WTC11 (cell line): Measurements from ENCODE around the gene GTF2F1. TPM values are rescaled to one million over a fixed set of nuclear protein-coding genes. Genes with fewer than 3 reads are reported as not detected.

ENCODE experiments used
- ATAC-seq: fragments of 200-7000 bp; cut with Tn5 transposase; 2 replicates; pipeline ENCODE4 v1.10.0; 2021; ENCODE audit warnings: mild to moderate bottlenecking, moderate library complexity
- CTCF ChIA-PET: fragments of 300-600 bp; sonication (Branson Sonifier 250); formaldehyde crosslinking; loops from one replicate; lab custom pipeline; 2021; ENCODE audit warnings: antibody characterized with exemption; lab: Charles Lee
- POLR2A ChIA-PET: fragments of 350-600 bp; sonication (Branson Sonifier 250); formaldehyde crosslinking; loops from one replicate; lab custom pipeline; 2021; ENCODE audit warnings: antibody characterized with exemption; lab: Charles Lee
- DNase-seq: peaks from one replicate; pipeline ENCODE4 v3.0.0; 2021; ENCODE audit warnings: low spot score
- H3K27ac Mint-ChIP-seq: 2 replicates; pipeline ENCODE4 v1.8.0; 2021; ENCODE audit warnings: mixed read lengths
- H3K27me3 Mint-ChIP-seq: 2 replicates; pipeline ENCODE4 v1.8.0; 2021; ENCODE audit warnings: low read depth, mild to moderate bottlenecking, moderate library complexity, mixed read lengths
- H3K36me3 Mint-ChIP-seq: 2 replicates; pipeline ENCODE4 v1.8.0; 2021; ENCODE audit warnings: mixed read lengths
- H3K4me1 Mint-ChIP-seq: 2 replicates; pipeline ENCODE4 v1.8.0; 2022; ENCODE audit warnings: mixed read lengths
- H3K4me3 Mint-ChIP-seq: 2 replicates; pipeline ENCODE4 v1.8.0; 2021; ENCODE audit warnings: mild to moderate bottlenecking, moderate library complexity, mixed read lengths
- H3K9me3 Mint-ChIP-seq: 2 replicates; pipeline ENCODE4 v1.8.0; 2021; ENCODE audit warnings: mixed read lengths
- ARID4B ChIP-seq: sonication (generic); formaldehyde crosslinking; IDR thresholded peaks from 2 replicates; pipeline ENCODE4 v1.8.0; 2023; ENCODE audit warnings: missing genetic modification reagents, mild to moderate bottlenecking, borderline replicate concordance
- ATF3 ChIP-seq: sonication (generic); formaldehyde crosslinking; conservative IDR thresholded peaks from 2 replicates; pipeline ENCODE4 v1.8.1; 2022; ENCODE audit warnings: mild to moderate bottlenecking, missing genetic modification reagents
- CREB1 ChIP-seq: sonication (generic); formaldehyde crosslinking; IDR thresholded peaks from 2 replicates; pipeline ENCODE4 v1.8.0; 2023; ENCODE audit warnings: mild to moderate bottlenecking, missing genetic modification reagents
- CREM ChIP-seq: sonication (generic); formaldehyde crosslinking; IDR thresholded peaks from 2 replicates; pipeline ENCODE4 v1.8.1; 2022; ENCODE audit warnings: mild to moderate bottlenecking, missing genetic modification reagents, moderate library complexity
- CTCF ChIP-seq: fragments of 200-600 bp; IDR thresholded peaks from 2 replicates; pipeline ENCODE4 v1.8.0; 2022; ENCODE audit warnings: antibody characterized with exemption
- ELF4 ChIP-seq: sonication (generic); formaldehyde crosslinking; IDR thresholded peaks from 2 replicates; pipeline ENCODE4 v1.8.1; 2022; ENCODE audit warnings: low read depth, mild to moderate bottlenecking, moderate library complexity, missing genetic modification reagents
- EMX1 ChIP-seq: fragments of 250-450 bp; sonication (Bioruptor Pico); IDR thresholded peaks from 2 replicates; pipeline ENCODE4 v1.8.0; 2021; ENCODE audit warnings: mild to moderate bottlenecking
- ESRRA ChIP-seq: sonication (generic); formaldehyde crosslinking; IDR thresholded peaks from 2 replicates; pipeline ENCODE4 v1.8.1; 2022; ENCODE audit warnings: mild to moderate bottlenecking, missing genetic modification reagents, borderline replicate concordance
- HMGA2 ChIP-seq: fragments of 250-450 bp; sonication (Bioruptor Pico); IDR thresholded peaks from 2 replicates; pipeline ENCODE4 v1.4.0; 2021; ENCODE audit warnings: mild to moderate bottlenecking, moderate library complexity
- JAZF1 ChIP-seq: fragments of 250-450 bp; sonication (Bioruptor Pico); IDR thresholded peaks from 2 replicates; pipeline ENCODE4 v1.9.0; 2021; ENCODE audit warnings: moderate library complexity, mild to moderate bottlenecking, inconsistent platforms
- NR2C2 ChIP-seq: sonication (generic); formaldehyde crosslinking; IDR thresholded peaks from 2 replicates; pipeline ENCODE4 v1.8.0; 2022; ENCODE audit warnings: mild to moderate bottlenecking, missing genetic modification reagents
- NR3C1 ChIP-seq: sonication (generic); formaldehyde crosslinking; conservative IDR thresholded peaks from 2 replicates; pipeline ENCODE4 v1.8.1; 2023; ENCODE audit warnings: low read depth, mild to moderate bottlenecking, missing genetic modification reagents
- PREB ChIP-seq: sonication (generic); formaldehyde crosslinking; IDR thresholded peaks from 2 replicates; pipeline ENCODE4 v1.8.1; 2022; ENCODE audit warnings: mild to moderate bottlenecking, missing genetic modification reagents, moderate library complexity, borderline replicate concordance
- PRRX2 ChIP-seq: fragments of 250-450 bp; sonication (Bioruptor Pico); IDR thresholded peaks from 2 replicates; pipeline ENCODE4 v1.8.0; 2021; ENCODE audit warnings: mild to moderate bottlenecking
- SOX15 ChIP-seq: fragments of 250-450 bp; sonication (Bioruptor Pico); IDR thresholded peaks from 2 replicates; pipeline ENCODE4 v1.9.0; 2021; ENCODE audit warnings: mild to moderate bottlenecking
- TEAD4 ChIP-seq: sonication (generic); formaldehyde crosslinking; IDR thresholded peaks from 2 replicates; pipeline ENCODE4 v1.8.0; 2022; ENCODE audit warnings: mild to moderate bottlenecking, missing genetic modification reagents
- ZBTB21 ChIP-seq: sonication (generic); formaldehyde crosslinking; IDR thresholded peaks from 2 replicates; pipeline ENCODE4 v1.8.1; 2023; ENCODE audit warnings: mild to moderate bottlenecking, missing genetic modification reagents, borderline replicate concordance
- ZNF263 ChIP-seq: sonication (generic); formaldehyde crosslinking; IDR thresholded peaks from 2 replicates; pipeline ENCODE4 v1.8.1; 2022; ENCODE audit warnings: low read depth, mild to moderate bottlenecking, moderate library complexity, missing genetic modification reagents
- ZNF317 ChIP-seq: sonication (generic); formaldehyde crosslinking; IDR thresholded peaks from 2 replicates; pipeline ENCODE4 v1.8.1; 2023; ENCODE audit warnings: low read depth, mild to moderate bottlenecking, moderate library complexity, missing genetic modification reagents, borderline replicate concordance
- ZSCAN18 ChIP-seq: fragments of 250-450 bp; sonication (Bioruptor Pico); IDR thresholded peaks from 2 replicates; pipeline ENCODE4 v2.1.2; 2022; ENCODE audit warnings: mild to moderate bottlenecking, moderate library complexity
- total RNA-seq: library from RNA; stranded (reverse); gene quantifications from 3 replicates; pipeline ENCODE4 v1.2.3, GENCODE V29; 2021

GTF2F1 gene
- total RNA-seq, 1 experiment from 2014 or later, result 62.4 TPM

- TF ChIP-seq ZNF317 (CRISPR knock-in tag) (no peak), CREB1 (CRISPR knock-in tag) (no peak), ELF4 (CRISPR knock-in tag) (no peak), TEAD4 (CRISPR knock-in tag) (no peak)
These were observed 40.7 kb upstream of the GTF2F1 start, which contains the start of gene SLC25A41 (continued) for GRCh38 chr19:6433663-6434062.

- Mint-ChIP-seq H3K9me3 (no peaks in the 10 kb centered on the region), H3K27me3 (peaks cover 36% of the 10 kb centered on the region), H3K4me3 (no peak overlapping the region), H3K4me1 (no peaks in the 10 kb centered on the region), H3K27ac (no peak overlapping the region), H3K36me3 (no peaks in the 10 kb centered on the region)
- DNase-seq (no peak), ATAC-seq (peak; percentile 67)
- ChIA-PET POLR2A (no interaction called here), CTCF (no interaction called here)
- TF ChIP-seq ARID4B (CRISPR knock-in tag) (no peak), NR2C2 (CRISPR knock-in tag) (no peak), ZNF263 (CRISPR knock-in tag) (no peak), ATF3 (CRISPR knock-in tag) (no peak), NR3C1 (CRISPR knock-in tag) (no peak), CREM (CRISPR knock-in tag) (no peak), HMGA2 (CRISPR knock-in tag) (no peak), ZBTB21 (CRISPR knock-in tag) (no peak), ZSCAN18 (CRISPR knock-in tag) (no peak), CTCF (no peak), ESRRA (no peak), PREB (CRISPR knock-in tag) (no peak), EMX1 (CRISPR knock-in tag) (no peak), JAZF1 (CRISPR knock-in tag) (no peak), SOX15 (CRISPR knock-in tag) (no peak), PRRX2 (CRISPR knock-in tag) (no peak)
These were observed 40.2 kb upstream of the GTF2F1 start for GRCh38 chr19:6433165-6433564.
